MG63 (cell line): ENCODE data around the gene ANXA10. TPM values are rescaled to one million over a fixed set of nuclear protein-coding genes. Genes with fewer than 3 reads are reported as not detected.
"Not testable (repeated sequence)": the region's sequence is repeated elsewhere in the genome, so short reads cannot be mapped to it uniquely, and the experiment has no call there.

Source experiments
- DNase-seq: peaks from one replicate; pipeline ENCODE4 v3.0.0-alpha.2; 2020
- H3K27me3 ChIP-seq: fragments of 250-450 bp; sonication (Bioruptor Pico); 2 replicates; pipeline ENCODE4 v1.5.1; 2020; ENCODE audit warnings: mild to moderate bottlenecking, moderate library complexity
- H3K36me3 ChIP-seq: fragments of 250-450 bp; sonication (Bioruptor Pico); 2 replicates; pipeline ENCODE4 v1.5.1; 2020; ENCODE audit warnings: mild to moderate bottlenecking, moderate library complexity
- H3K4me3 ChIP-seq: fragments of 250-450 bp; sonication (Bioruptor Pico); 2 replicates; pipeline ENCODE4 v1.5.1; 2020; ENCODE audit warnings: mild to moderate bottlenecking, moderate library complexity
- H3K9me3 ChIP-seq: fragments of 250-450 bp; sonication (Bioruptor Pico); 2 replicates; pipeline ENCODE4 v1.5.1; 2020; ENCODE audit warnings: mild to moderate bottlenecking, moderate library complexity
- total RNA-seq: library from RNA; depleted of rRNA; stranded (reverse); fragments of >200 nt; shearing (Covaris generic); gene quantifications from 2 replicates; pipeline ENCODE4 v1.2.3, GENCODE V29; 2014; ENCODE audit warnings: low replicate concordance

Gene ANXA10
- total RNA-seq, 1 experiment from 2014 or later, result not detected

- H3K36me3 ChIP-seq, result no peaks in the 10 kb centered on the region
- H3K27me3 ChIP-seq, result no peaks in the 10 kb centered on the region
- H3K9me3 ChIP-seq, result no peaks in the 10 kb centered on the region
- no peak overlapping the region for H3K4me3 ChIP-seq
- no peak for DNase-seq
Measured at GRCh38 chr4:168099195-168099594, 6.9 kb downstream of the ANXA10 start.

- Histone ChIP-seq H3K4me3 (no peak overlapping the region), H3K9me3 (peaks cover 4% of the 10 kb centered on the region; the same call in 1 of the 2 replicates), H3K36me3 (no peaks in the 10 kb centered on the region), H3K27me3 (no peaks in the 10 kb centered on the region)
- no peak for DNase-seq
Measured at GRCh38 chr4:168101026-168101425, 8.7 kb downstream of the ANXA10 start.

DNA sequence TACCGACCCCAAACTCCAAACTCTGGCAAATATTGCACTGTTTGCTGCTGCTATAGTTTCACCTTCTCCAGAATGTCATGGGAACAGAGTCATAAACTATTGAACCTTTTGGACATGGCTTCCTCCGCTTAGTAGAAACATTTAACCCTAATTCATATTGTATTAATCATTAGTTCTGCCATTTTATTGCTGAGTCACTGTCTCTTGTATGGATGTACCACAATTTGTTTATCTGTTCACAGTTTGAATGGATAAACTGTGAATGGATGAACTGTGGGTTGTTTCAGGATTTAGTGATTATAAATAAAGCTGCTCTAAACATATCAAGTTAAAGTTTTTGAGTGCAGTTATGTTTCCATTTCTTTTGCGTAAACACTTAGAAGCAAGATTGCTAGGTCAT, 10.1 kb downstream of the ANXA10 start:
- H3K4me3 ChIP-seq, result no peak overlapping the region
- H3K27me3 ChIP-seq, result no peaks in the 10 kb centered on the region
- DNase-seq, result no peak
- H3K9me3 ChIP-seq, result peaks cover 4% of the 10 kb centered on the region; the same call in 1 of the 2 replicates
- no peaks in the 10 kb centered on the region for H3K36me3 ChIP-seq

DNA sequence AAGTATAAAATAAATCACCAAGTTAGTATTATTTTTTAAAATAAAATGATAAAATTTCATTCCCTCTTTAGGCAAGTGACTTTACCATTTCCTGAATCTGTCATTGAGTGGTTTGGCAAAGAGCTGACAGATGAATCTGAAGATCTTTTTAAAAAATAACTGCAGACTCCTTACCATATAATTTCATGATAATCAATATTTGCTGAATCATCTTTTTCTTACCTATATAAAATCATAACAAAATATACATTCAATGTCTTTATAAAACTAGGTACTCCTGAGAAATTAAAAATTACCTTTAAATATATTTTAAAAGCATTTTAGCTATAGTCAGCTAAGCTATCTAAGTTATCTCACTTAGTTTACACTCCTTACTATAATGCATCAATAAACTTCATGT, 17.2 kb downstream of the ANXA10 start:
- H3K9me3 ChIP-seq, result peaks cover 4% of the 10 kb centered on the region; the same call in 1 of the 2 replicates

GRCh38 chr4:168113059-168113458, 20.7 kb downstream of the ANXA10 start:
- not testable (repeated sequence) for H3K27me3 ChIP-seq, H3K9me3 ChIP-seq

More for the DNA sequence above, 17.2 kb downstream of the ANXA10 start:
- H3K4me3 ChIP-seq, result no peak overlapping the region
- no peaks in the 10 kb centered on the region for H3K27me3 ChIP-seq
- no peaks in the 10 kb centered on the region for H3K36me3 ChIP-seq
- DNase-seq, result no peak

GRCh38 chr4:168118116-168118655, 25.8 kb downstream of the ANXA10 start:
- no peak for DNase-seq
- Histone ChIP-seq H3K36me3 (no peaks in the 10 kb centered on the region), H3K4me3 (no peak overlapping the region), H3K9me3 (no peaks in the 10 kb centered on the region), H3K27me3 (no peaks in the 10 kb centered on the region)

More at GRCh38 chr4:168113059-168113458, 20.7 kb downstream of the ANXA10 start:
- H3K36me3 ChIP-seq, DNase-seq, H3K4me3 ChIP-seq: not testable (repeated sequence)

GRCh38 chr4:168119100-168119499, 26.8 kb downstream of the ANXA10 start:
- DNase-seq, result no peak
- H3K4me3 ChIP-seq, result no peak overlapping the region
- H3K27me3 ChIP-seq, result no peaks in the 10 kb centered on the region
- no peaks in the 10 kb centered on the region for H3K36me3 ChIP-seq
- H3K9me3 ChIP-seq, result no peaks in the 10 kb centered on the region

DNA sequence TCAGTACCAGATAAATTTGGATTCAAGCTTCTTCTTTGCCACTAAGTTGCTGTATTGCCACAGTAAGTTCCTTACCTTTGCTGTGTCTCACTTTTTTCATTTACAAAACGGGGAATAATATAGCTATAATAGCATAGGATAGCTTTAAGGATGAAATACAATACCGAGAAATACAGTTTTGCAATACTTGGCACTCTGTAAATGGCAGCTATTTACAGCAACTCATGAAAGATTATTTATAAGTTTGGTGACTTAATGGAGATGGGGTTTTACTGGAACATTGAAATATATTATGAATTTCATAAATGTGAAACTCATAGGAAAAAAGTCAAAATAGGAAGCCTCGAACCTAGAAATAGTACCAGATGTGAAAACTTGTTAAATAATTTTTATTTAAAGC, 27.6 kb downstream of the ANXA10 start:
- Histone ChIP-seq H3K4me3 (no peak overlapping the region), H3K9me3 (no peaks in the 10 kb centered on the region), H3K36me3 (no peaks in the 10 kb centered on the region), H3K27me3 (no peaks in the 10 kb centered on the region)
- no peak for DNase-seq

GRCh38 chr4:168120811-168121210, 28.5 kb downstream of the ANXA10 start:
- Histone ChIP-seq H3K9me3 (no peaks in the 10 kb centered on the region), H3K4me3 (no peak overlapping the region)

GRCh38 chr4:168124008-168124641, 31.8 kb downstream of the ANXA10 start:
- H3K36me3 ChIP-seq, result no peaks in the 10 kb centered on the region
- DNase-seq, result no peak
- no peaks in the 10 kb centered on the region for H3K27me3 ChIP-seq
- H3K4me3 ChIP-seq, result no peak overlapping the region
- H3K9me3 ChIP-seq, result no peaks in the 10 kb centered on the region

More at GRCh38 chr4:168120811-168121210, 28.5 kb downstream of the ANXA10 start:
- Histone ChIP-seq H3K36me3 (no peaks in the 10 kb centered on the region), H3K27me3 (no peaks in the 10 kb centered on the region)
- no peak for DNase-seq

- no peak for DNase-seq
- Histone ChIP-seq H3K9me3 (no peaks in the 10 kb centered on the region), H3K27me3 (no peaks in the 10 kb centered on the region), H3K4me3 (no peak overlapping the region), H3K36me3 (no peaks in the 10 kb centered on the region)
Measured at GRCh38 chr4:168126952-168127351, 34.6 kb downstream of the ANXA10 start.

DNA sequence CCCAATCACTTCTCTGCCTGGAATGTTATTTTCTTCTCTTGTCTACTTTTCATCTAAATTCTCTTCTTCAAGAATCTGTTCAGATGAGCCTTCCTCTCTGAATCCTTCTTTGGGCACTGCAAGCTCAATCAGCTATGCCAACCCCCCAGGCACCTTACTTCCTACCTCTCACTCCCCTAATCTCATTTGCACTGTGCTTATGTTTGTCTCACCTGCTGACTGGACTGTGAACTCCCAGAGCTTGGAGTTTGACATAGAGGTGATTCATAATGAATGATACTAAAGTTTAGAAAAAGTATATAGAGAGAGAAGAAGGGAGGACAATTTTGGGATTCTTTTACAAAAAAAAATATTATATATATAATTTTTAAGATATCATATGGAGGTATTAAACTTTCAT, 36.3 kb downstream of the ANXA10 start:
- H3K4me3 ChIP-seq, result no peak overlapping the region
- H3K27me3 ChIP-seq, result no peaks in the 10 kb centered on the region
- H3K9me3 ChIP-seq, result no peaks in the 10 kb centered on the region
- no peak for DNase-seq
- no peaks in the 10 kb centered on the region for H3K36me3 ChIP-seq

DNA sequence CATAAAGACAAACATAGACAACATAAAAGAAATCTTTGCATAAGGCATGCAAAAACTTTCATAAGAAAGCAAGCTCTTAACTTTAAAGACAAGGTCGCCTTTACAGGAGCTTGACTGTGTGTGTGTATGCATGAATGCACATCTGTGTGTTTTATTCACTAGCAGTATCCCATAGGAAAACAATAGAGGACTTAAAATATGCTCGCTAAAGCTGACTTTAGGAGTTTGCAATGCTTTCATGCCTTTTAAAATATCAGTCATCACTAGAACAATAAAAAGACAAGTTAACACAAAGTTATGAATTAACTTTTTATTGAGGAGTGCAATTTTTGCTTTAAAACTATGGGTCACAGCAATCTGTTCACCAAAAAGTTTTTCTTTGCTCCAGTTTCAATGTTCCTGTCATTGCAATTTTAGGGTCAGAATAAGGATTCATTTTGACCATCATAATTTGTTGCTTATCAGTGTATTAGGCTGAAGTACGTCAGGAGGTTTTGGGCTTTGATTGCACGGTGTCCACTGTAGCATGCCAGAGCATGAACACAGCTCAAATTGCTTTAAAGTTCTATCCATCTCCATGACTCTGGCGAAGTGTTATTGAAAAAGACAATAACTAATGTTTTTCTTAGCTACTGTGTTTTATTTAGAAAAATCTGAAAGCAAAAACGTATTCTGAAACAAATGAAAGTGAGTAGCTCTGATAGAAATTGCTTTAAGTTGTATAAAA, 36.9 kb downstream of the ANXA10 start:
- Histone ChIP-seq H3K4me3 (no peak overlapping the region), H3K9me3 (no peaks in the 10 kb centered on the region), H3K36me3 (no peaks in the 10 kb centered on the region), H3K27me3 (no peaks in the 10 kb centered on the region)
- DNase-seq, result no peak

DNA sequence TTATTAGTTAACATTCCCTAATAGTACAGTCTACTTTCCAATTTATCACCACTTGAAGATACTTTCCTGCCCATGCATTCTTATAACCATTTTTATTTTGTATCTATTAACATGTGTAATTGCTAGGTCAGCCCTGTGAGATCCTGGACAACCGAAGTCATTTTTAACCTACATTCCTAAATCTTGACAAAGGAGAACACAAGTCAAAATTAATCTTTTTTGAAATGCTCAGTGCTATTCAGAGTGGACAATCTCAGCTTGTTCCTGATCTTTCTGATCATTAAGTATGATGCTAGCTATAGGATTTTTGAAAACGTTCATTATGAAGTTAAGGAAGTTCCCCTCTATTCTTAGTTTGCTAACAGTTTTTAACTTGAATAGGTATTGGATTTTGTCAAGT, 37.5 kb downstream of the ANXA10 start:
- no peak overlapping the region for H3K4me3 ChIP-seq
- no peaks in the 10 kb centered on the region for H3K27me3 ChIP-seq
- no peaks in the 10 kb centered on the region for H3K36me3 ChIP-seq
- no peak for DNase-seq
- no peaks in the 10 kb centered on the region for H3K9me3 ChIP-seq

DNA sequence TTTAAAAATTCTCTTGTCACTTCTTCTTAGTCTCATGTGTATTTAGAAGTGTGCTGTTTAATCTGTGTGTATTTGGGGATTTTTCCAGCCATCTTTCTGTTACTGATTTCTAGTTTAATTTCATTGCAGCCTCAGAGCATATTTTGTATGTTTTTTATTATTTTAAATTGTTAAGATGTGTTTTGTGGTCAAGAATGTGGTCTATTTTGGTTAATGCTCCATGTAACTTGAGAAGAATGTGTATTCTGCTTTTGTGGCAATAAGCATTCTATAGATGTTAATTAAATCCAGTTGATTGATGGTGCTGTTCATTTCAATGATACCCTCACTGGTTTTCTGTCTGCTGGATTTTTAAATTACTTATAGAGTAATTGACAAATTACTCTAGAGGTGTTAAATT, 38.9 kb downstream of the ANXA10 start:
- no peaks in the 10 kb centered on the region for H3K27me3 ChIP-seq
- DNase-seq, result no peak
- no peaks in the 10 kb centered on the region for H3K9me3 ChIP-seq
- no peak overlapping the region for H3K4me3 ChIP-seq
- H3K36me3 ChIP-seq, result no peaks in the 10 kb centered on the region

- H3K9me3 ChIP-seq, result peaks cover 3% of the 10 kb centered on the region; the same call in 1 of the 2 replicates
- H3K36me3 ChIP-seq, result no peaks in the 10 kb centered on the region
- no peaks in the 10 kb centered on the region for H3K27me3 ChIP-seq
- H3K4me3 ChIP-seq, result no peak overlapping the region
- no peak for DNase-seq
Measured at GRCh38 chr4:168134651-168135050, 42.3 kb downstream of the ANXA10 start.

DNA sequence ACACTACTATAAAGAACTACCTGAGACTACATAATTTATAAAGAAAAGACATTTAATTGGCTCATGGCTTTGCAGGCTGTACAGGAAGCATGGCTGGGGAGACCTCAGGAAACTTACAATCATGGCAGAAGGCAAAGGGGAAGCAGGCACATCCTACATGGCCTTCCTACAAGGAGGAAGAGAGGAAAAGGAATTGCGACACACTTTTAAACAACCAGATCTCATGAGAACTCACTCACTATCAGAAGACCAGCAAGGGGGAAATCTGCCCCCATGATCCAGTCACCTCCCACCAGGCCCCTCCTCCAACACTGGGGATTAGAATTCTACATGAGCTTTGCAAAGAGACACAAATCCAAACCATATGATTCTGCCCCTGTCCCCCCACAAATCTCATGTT, 43.5 kb downstream of the ANXA10 start:
- H3K36me3 ChIP-seq, H3K9me3 ChIP-seq, H3K4me3 ChIP-seq, DNase-seq, H3K27me3 ChIP-seq: not testable (repeated sequence)

- H3K27me3 ChIP-seq, DNase-seq, H3K9me3 ChIP-seq, H3K36me3 ChIP-seq, H3K4me3 ChIP-seq: not testable (repeated sequence)
Measured at GRCh38 chr4:168137695-168138094, 45.4 kb downstream of the ANXA10 start.
